MV-4-11 (cell line): ENCODE data around the gene TSPAN32.

Source experiments
- DNase-seq: peaks from one replicate; lab custom pipeline; 2025; lab: John Stamatoyannopoulos, UW

The TSPAN32 gene

GRCh38 chr11:2366733-2367132 lies 64.9 kb downstream of the TSPAN32 start:
- no peak for DNase-seq

DNA sequence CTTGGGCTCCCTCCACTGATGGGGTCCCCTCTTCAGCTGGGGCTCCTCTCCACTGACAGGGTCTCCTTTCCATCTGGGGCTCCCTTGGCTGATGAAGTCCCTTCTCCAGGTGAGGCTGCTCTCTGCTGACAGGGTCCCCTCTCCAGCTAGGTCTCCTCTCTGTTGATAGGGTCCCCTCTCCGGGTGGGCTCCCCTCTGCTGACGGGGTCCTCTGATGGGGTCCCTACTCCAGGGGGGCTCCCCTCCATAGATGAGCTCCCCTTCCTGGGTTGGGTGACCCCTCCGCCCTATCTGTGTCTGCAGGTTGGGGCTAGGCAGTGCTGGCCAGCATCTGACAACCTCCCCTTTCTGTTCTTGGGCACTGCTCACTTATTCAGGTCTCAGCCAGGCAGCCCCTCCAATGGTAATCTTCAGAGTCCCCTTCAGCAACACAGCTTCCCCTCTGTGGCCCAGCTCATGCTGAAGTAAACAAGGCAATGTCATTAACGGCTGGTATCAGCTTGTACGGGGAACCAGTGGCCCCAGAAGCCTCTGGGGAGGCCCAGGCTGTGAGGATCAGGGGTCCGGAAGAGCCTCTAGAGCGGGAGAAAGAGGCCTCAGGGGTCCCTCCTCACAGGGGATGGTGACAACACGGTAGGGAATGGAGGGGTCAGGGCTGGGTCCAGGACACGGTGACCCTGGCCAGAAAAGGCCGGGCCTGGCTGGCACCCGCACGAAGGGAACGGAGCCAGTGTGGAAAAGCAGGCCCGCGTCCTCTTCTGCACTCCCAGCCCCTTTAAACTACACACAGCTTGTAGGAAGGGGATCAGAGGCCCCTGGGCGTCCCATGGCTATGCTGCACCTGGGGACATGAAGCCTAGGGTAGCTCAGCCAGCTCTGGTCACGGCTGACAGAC lies 65.7 kb downstream of the TSPAN32 start:
- DNase-seq, result no peak
